Kidney epithelial cell (primary cell): ENCODE results near the gene TENT4A. TPM values are rescaled to one million over a fixed set of nuclear protein-coding genes. Genes with fewer than 3 reads are reported as not detected.

Experiments used
- DNase-seq: peaks from one replicate; pipeline ENCODE4 v3.0.0-alpha.2; 2010; ENCODE audit warnings: low read depth
- H3K27me3 ChIP-seq: 2 replicates; pipeline ENCODE4 v1.6.0; 2011; ENCODE audit warnings: low read length; ENCODE audit not compliant: control insufficient read depth, insufficient read depth
- H3K36me3 ChIP-seq: 2 replicates; pipeline ENCODE4 v1.5.1; 2011; ENCODE audit warnings: low read length; ENCODE audit not compliant: control insufficient read depth, insufficient read depth
- H3K4me3 ChIP-seq: 2 replicates; pipeline ENCODE4 v1.5.1; 2011; ENCODE audit warnings: low read depth, mild to moderate bottlenecking, control low read depth, low read length
- CTCF ChIP-seq: IDR thresholded peaks from 2 replicates; pipeline ENCODE4 v1.5.1; 2011; ENCODE audit warnings: mild to moderate bottlenecking, moderate library complexity, low read length, control low read depth, inconsistent platforms; ENCODE audit not compliant: insufficient read depth, poor library complexity, severe bottlenecking
- total RNA-seq: library from RNA; depleted of rRNA; stranded (reverse); fragments of >200 nt; gene quantifications from 2 replicates; pipeline ENCODE4 v1.2.3, GENCODE V29; 2015

The TENT4A gene
- total RNA-seq, 1 donor from 2014 or later: 12.0 TPM

GRCh38 chr5:6728011-6728794 lies 15.0 kb downstream of the TENT4A start:
- Histone ChIP-seq H3K4me3 (no peak overlapping the region), H3K36me3 (no peaks in the 10 kb centered on the region), H3K27me3 (no peaks in the 10 kb centered on the region)
- TF ChIP-seq CTCF: no peak
- no peak for DNase-seq

GRCh38 chr5:6728795-6729183 lies 15.6 kb downstream of the TENT4A start:
- TF ChIP-seq CTCF: no peak
- DNase-seq: no peak
- Histone ChIP-seq H3K27me3 (no peaks in the 10 kb centered on the region), H3K4me3 (no peak overlapping the region), H3K36me3 (no peaks in the 10 kb centered on the region)

GRCh38 chr5:6729386-6730310 lies 16.4 kb downstream of the TENT4A start:
- Histone ChIP-seq H3K36me3 (no peaks in the 10 kb centered on the region), H3K27me3 (no peaks in the 10 kb centered on the region), H3K4me3 (no peak overlapping the region)
- no peak for DNase-seq
- TF ChIP-seq CTCF: no peak

GRCh38 chr5:6730407-6730806 lies 17.2 kb downstream of the TENT4A start:
- TF ChIP-seq CTCF: no peak

GRCh38 chr5:6730807-6731206 lies 17.6 kb downstream of the TENT4A start:
- no peak for TF ChIP-seq CTCF
- no peak for DNase-seq
- no peaks in the 10 kb centered on the region for H3K36me3 ChIP-seq
- H3K4me3 ChIP-seq: no peak overlapping the region
- H3K27me3 ChIP-seq: no peaks in the 10 kb centered on the region

More at GRCh38 chr5:6730407-6730806, 17.2 kb downstream of the TENT4A start:
- DNase-seq: no peak
- Histone ChIP-seq H3K36me3 (no peaks in the 10 kb centered on the region), H3K27me3 (no peaks in the 10 kb centered on the region), H3K4me3 (no peak overlapping the region)
